Measurements from ENCODE around the gene KANTR. TPM values are rescaled to one million over a fixed set of nuclear protein-coding genes. Genes with fewer than 3 reads are reported as not detected.
A peak's percentile ranks its signal among the peaks of the same experiment; 100 is the strongest.

Gene KANTR
- total and polyA plus RNA-seq, 9 of the 15 experiments (the other 6 are each of a cell fraction or from before 2014, with no cell fraction given) = 1.0 to 5.7 (median 3.4) TPM

GRCh38 chrX:53082773-53083616, 10.9 kb upstream of the KANTR start:
- Histone ChIP-seq H4K20me1 (replicated peaks; ENCODE audit: control insufficient read depth, insufficient read depth, low read length) (0 out of 2 replicates have a peak, but pooled peaks cover 3% of the 10 kb centered on the region), H2AFZ (ENCODE audit: low read depth, low read length) (0 out of 2 replicates have a peak overlapping the region, but pooled peaks have one; percentile 39), H3K4me2 (ENCODE audit: insufficient read depth, low read length) (peak overlapping the region; percentile 75), H3K27ac (ENCODE audit: extremely low read depth, low read depth, low read length) (peak overlapping the region; percentile 63; the same call in 1 of the 3 replicates), H3K9ac (ENCODE audit: insufficient read depth in 1 of 2, low read depth in 2 of 2, low read length in 2 of 2) (peak overlapping the region; percentile 46 to 92; a peak in 3 of 4 replicates), H3K9me3 (replicated peaks; ENCODE audit: control insufficient read depth, insufficient read depth, low read depth, low read length) (no peaks in the 10 kb centered on the region), H3K27me3 (ENCODE audit: control insufficient read depth in 2 of 2, insufficient read depth in 2 of 2, low read length in 2 of 2) (no peaks in the 10 kb centered on the region; a peak in 2 of 5 replicates), H3K4me3 (peak overlapping the region; percentile 57), H3K36me3 (ENCODE audit: control insufficient read depth, insufficient read depth, low read length) (peaks cover 18% of the 10 kb centered on the region; the same call in 2 of the 3 replicates), H3K79me2 (ENCODE audit: control insufficient read depth, insufficient read depth, low read length) (peaks cover 10% of the 10 kb centered on the region), H3K9me1 (ENCODE audit: control insufficient read depth, insufficient read depth, low read length) (no peaks in the 10 kb centered on the region), H3K4me1 (replicated peaks in 1 of 2; ENCODE audit: control insufficient read depth in 2 of 2, insufficient read depth in 2 of 2, low read length in 2 of 2) (peaks cover 0 to 13% of the 10 kb centered on the region in 2 experiments; a peak in 3 of 5 replicates)
- no peak for ATAC-seq
- POLR2A ChIA-PET = interaction anchor here (0.6 to 1.0 kb wide), 4 partner anchors 20 to 339 kb away, joined by 3 read pairs; partner anchors contain the start of genes RIBC1 and SMC1A
- no peak for FAIRE-seq
- in situ Hi-C loops (cut with MboI) = no loop called here
- DNase-seq (ENCODE audit: extremely low read depth in 1 of 4, low spot score in 3 of 4) = no peak
- intact Hi-C loops (cut with micrococcal nuclease) = no loop called here
- no TSS peak for BruUV-seq (replicated peaks)
- CTCF ChIA-PET (ENCODE audit: low intra/inter-chr PET ratio) = no interaction called here
- 45% methylated on average over 14 of the region's 31 CpGs for WGBS (ENCODE audit: insufficient coverage, low coverage, missing lambda C conversion rate)
- no peak for TF ChIP-seq U2AF1 (optimal IDR thresholded peaks at IDR 0.05; ENCODE audit: low read depth, low read length)
- TF ChIP-seq SAFB (IDR thresholded peaks at IDR 0.05; ENCODE audit: borderline replicate concordance, low read depth, low read length) = no peak
- TF ChIP-seq NR4A1 (CRISPR knock-in tag; IDR thresholded peaks at IDR 0.05) = no peak
- TF ChIP-seq NR4A1 (tag; IDR thresholded peaks at IDR 0.05) = no peak
- TF ChIP-seq U2AF2 (optimal IDR thresholded peaks at IDR 0.05; ENCODE audit: low read depth, low read length) = no peak
- TF ChIP-seq ZNF696 (CRISPR knock-in tag; conservative IDR thresholded peaks at IDR 0.05) = no peak
- no peak for TF ChIP-seq ZNF655 (CRISPR knock-in tag; IDR thresholded peaks at IDR 0.05)
- TF ChIP-seq ZNF280B (CRISPR knock-in tag; IDR thresholded peaks at IDR 0.05) = no peak
- no peak for TF ChIP-seq ZNF398 (CRISPR knock-in tag; IDR thresholded peaks at IDR 0.05)
- no peak for TF ChIP-seq MYC (IDR thresholded peaks at IDR 0.05; ENCODE audit: low read depth, low read length)
- TF ChIP-seq MYC (CRISPR knock-in tag; IDR thresholded peaks at IDR 0.05; ENCODE audit: borderline replicate concordance, low read depth) = no peak
- no peak for TF ChIP-seq TAF7 (tag; IDR thresholded peaks at IDR 0.05)
- TF ChIP-seq MLX (CRISPR knock-in tag; conservative IDR thresholded peaks at IDR 0.05) = no peak
- TF ChIP-seq YBX1 (IDR thresholded peaks at IDR 0.05) = no peak
- no peak for TF ChIP-seq ETS2 (tag; IDR thresholded peaks at IDR 0.05; ENCODE audit: borderline replicate concordance, poor library complexity, severe bottlenecking)
- TF ChIP-seq STAT5A (IDR thresholded peaks at IDR 0.05; ENCODE audit: borderline replicate concordance, low read length) = no peak

Measured in K562 (cell line).